ENCODE results near the gene DNAH6.

Gene DNAH6

GRCh38 chr2:84697895-84698294 lies 181.6 kb downstream of the DNAH6 start:
- DNase-seq (ENCODE audit: low read depth in 2 of 2) = no peak

- no peak for DNase-seq (ENCODE audit: low read depth in 2 of 2)
Measured at GRCh38 chr2:84700006-84700405, 183.7 kb downstream of the DNAH6 start.

- DNase-seq (ENCODE audit: low read depth in 2 of 2) = no peak
Measured at GRCh38 chr2:84701880-84702279, 185.6 kb downstream of the DNAH6 start.

GRCh38 chr2:84702941-84703340 lies 186.6 kb downstream of the DNAH6 start:
- DNase-seq (ENCODE audit: low read depth in 2 of 2) = no peak

- no peak for DNase-seq (ENCODE audit: low read depth in 2 of 2)
Measured at GRCh38 chr2:84703831-84704230, 187.5 kb downstream of the DNAH6 start.

- DNase-seq (ENCODE audit: low read depth in 2 of 2) = no peak
Measured at GRCh38 chr2:84704505-84705244, 188.4 kb downstream of the DNAH6 start.

GRCh38 chr2:84705858-84706257 lies 189.6 kb downstream of the DNAH6 start:
- DNase-seq (ENCODE audit: low read depth in 2 of 2) = no peak

GRCh38 chr2:84708442-84708841 lies 192.1 kb downstream of the DNAH6 start:
- no peak for DNase-seq (ENCODE audit: low read depth in 2 of 2)

- no peak for DNase-seq (ENCODE audit: low read depth in 2 of 2)
Measured at GRCh38 chr2:84711651-84712050, 195.4 kb downstream of the DNAH6 start.

- DNase-seq (ENCODE audit: low read depth in 2 of 2) = no peak
Measured at GRCh38 chr2:84713441-84713840, 197.1 kb downstream of the DNAH6 start.

GRCh38 chr2:84716564-84716963 lies 200.3 kb downstream of the DNAH6 start:
- DNase-seq (ENCODE audit: low read depth in 2 of 2) = no peak

- no peak for DNase-seq (ENCODE audit: low read depth in 2 of 2)
Measured at GRCh38 chr2:84717302-84717701, 201.0 kb downstream of the DNAH6 start.

- DNase-seq (ENCODE audit: low read depth in 2 of 2) = no peak
Measured at GRCh38 chr2:84719434-84719833, 203.1 kb downstream of the DNAH6 start.

- DNase-seq (ENCODE audit: low read depth in 2 of 2) = no peak
Measured at GRCh38 chr2:84723831-84724230, 207.5 kb downstream of the DNAH6 start.

- no peak for DNase-seq (ENCODE audit: low read depth in 2 of 2)
Measured at GRCh38 chr2:84725717-84726116, 209.4 kb downstream of the DNAH6 start.

- DNase-seq (ENCODE audit: low read depth in 2 of 2) = no peak
Measured at GRCh38 chr2:84727315-84727714, 211.0 kb downstream of the DNAH6 start.

- no peak for DNase-seq (ENCODE audit: low read depth in 2 of 2)
Measured at GRCh38 chr2:84729224-84729623, 212.9 kb downstream of the DNAH6 start.

- DNase-seq (ENCODE audit: low read depth in 2 of 2) = no peak
Measured at GRCh38 chr2:84731185-84731584, 214.9 kb downstream of the DNAH6 start.

- no peak for DNase-seq (ENCODE audit: low read depth in 2 of 2)
Measured at GRCh38 chr2:84732897-84733778, 216.8 kb downstream of the DNAH6 start.

GRCh38 chr2:84735389-84735788 lies 219.1 kb downstream of the DNAH6 start:
- DNase-seq (ENCODE audit: low read depth in 2 of 2) = no peak

- peak; percentile 10 to 18 for DNase-seq (ENCODE audit: low read depth in 2 of 2)
Measured at GRCh38 chr2:84741182-84741822, 225.0 kb downstream of the DNAH6 start.

GRCh38 chr2:84748341-84748740 lies 232.0 kb downstream of the DNAH6 start:
- no peak for DNase-seq (ENCODE audit: low read depth in 2 of 2)

- no peak for DNase-seq (ENCODE audit: low read depth in 2 of 2)
Measured at GRCh38 chr2:84749442-84749841, 233.1 kb downstream of the DNAH6 start.

All from stimulated activated CD4-positive, alpha-beta T cell treated with anti-CD3 and anti-CD28 coated beads, Interleukin-1b, Interleukin-23, amount 100 ng/mL, for 4 hours (primary cell).